ENCODE data around the gene SLC17A1.

GRCh38 chr6:25754535-25754934 lies 77.3 kb downstream of the SLC17A1 start, which contains the start of gene SLC17A4:
- TF ChIP-seq, protein P1, sequence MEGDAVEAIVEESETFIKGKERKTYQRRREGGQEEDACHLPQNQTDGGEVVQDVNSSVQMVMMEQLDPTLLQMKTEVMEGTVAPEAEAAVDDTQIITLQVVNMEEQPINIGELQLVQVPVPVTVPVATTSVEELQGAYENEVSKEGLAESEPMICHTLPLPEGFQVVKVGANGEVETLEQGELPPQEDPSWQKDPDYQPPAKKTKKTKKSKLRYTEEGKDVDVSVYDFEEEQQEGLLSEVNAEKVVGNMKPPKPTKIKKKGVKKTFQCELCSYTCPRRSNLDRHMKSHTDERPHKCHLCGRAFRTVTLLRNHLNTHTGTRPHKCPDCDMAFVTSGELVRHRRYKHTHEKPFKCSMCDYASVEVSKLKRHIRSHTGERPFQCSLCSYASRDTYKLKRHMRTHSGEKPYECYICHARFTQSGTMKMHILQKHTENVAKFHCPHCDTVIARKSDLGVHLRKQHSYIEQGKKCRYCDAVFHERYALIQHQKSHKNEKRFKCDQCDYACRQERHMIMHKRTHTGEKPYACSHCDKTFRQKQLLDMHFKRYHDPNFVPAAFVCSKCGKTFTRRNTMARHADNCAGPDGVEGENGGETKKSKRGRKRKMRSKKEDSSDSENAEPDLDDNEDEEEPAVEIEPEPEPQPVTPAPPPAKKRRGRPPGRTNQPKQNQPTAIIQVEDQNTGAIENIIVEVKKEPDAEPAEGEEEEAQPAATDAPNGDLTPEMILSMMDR (IDR thresholded peaks at IDR 0.05; ENCODE audit: low read depth, low read length) = no peak
- TF ChIP-seq POLR2A (IDR thresholded peaks at IDR 0.05; ENCODE audit: extremely low read depth, insufficient read length) = no peak
